HepG2 (cell line): ENCODE data around the gene CHN2. TPM values are rescaled to one million over a fixed set of nuclear protein-coding genes. Genes with fewer than 3 reads are reported as not detected.

Experiments
- ARNTL ChIP-seq: sonication (generic); formaldehyde crosslinking; IDR thresholded peaks from 2 replicates; pipeline ENCODE4 v1.4.0; 2020; ENCODE audit warnings: mild to moderate bottlenecking, missing genetic modification reagents
- ELF3 ChIP-seq: IDR thresholded peaks from 2 replicates; pipeline ENCODE4 v1.6.1; 2016; ENCODE audit warnings: missing genetic modification reagents, missing compliant biosample characterization
- FOXA3 ChIP-seq: IDR thresholded peaks from 2 replicates; pipeline ENCODE4 v1.6.1; 2016; ENCODE audit warnings: missing genetic modification reagents, missing compliant biosample characterization
- KAT8 ChIP-seq: IDR thresholded peaks from 2 replicates; pipeline ENCODE4 v1.6.1; 2016; ENCODE audit warnings: missing genetic modification reagents, missing compliant biosample characterization
- KLF11 ChIP-seq: IDR thresholded peaks from 2 replicates; pipeline ENCODE4 v1.6.1; 2016; ENCODE audit warnings: missing compliant biosample characterization
- NFIB ChIP-seq: sonication (generic); formaldehyde crosslinking; IDR thresholded peaks from 2 replicates; pipeline ENCODE4 v1.9.0; 2021; ENCODE audit warnings: missing genetic modification reagents, mild to moderate bottlenecking, borderline replicate concordance
- SRY ChIP-seq: sonication (generic); formaldehyde crosslinking; IDR thresholded peaks from 2 replicates; pipeline ENCODE4 v1.8.0; 2022; ENCODE audit warnings: mild to moderate bottlenecking, missing genetic modification reagents
- UBTF ChIP-seq: sonication (generic); formaldehyde crosslinking; IDR thresholded peaks from 2 replicates; pipeline ENCODE4 v1.4.0; 2020; ENCODE audit warnings: mild to moderate bottlenecking, missing genetic modification reagents
- ZNF317 ChIP-seq: sonication (generic); formaldehyde crosslinking; IDR thresholded peaks from 2 replicates; pipeline ENCODE4 v1.5.0; 2020; ENCODE audit warnings: mild to moderate bottlenecking, missing genetic modification reagents
- ZNF318 ChIP-seq: sonication (generic); formaldehyde crosslinking; IDR thresholded peaks from 2 replicates; pipeline ENCODE4 v1.4.0; 2020; ENCODE audit warnings: mild to moderate bottlenecking, missing genetic modification reagents
- ZNF383 ChIP-seq: sonication (generic); formaldehyde crosslinking; IDR thresholded peaks from 2 replicates; pipeline ENCODE4 v1.4.0; 2020; ENCODE audit warnings: missing genetic modification reagents, mild to moderate bottlenecking, borderline replicate concordance
- polyA plus RNA-seq, 8 experiments: library from polyadenylated mRNA; depleted of rRNA in 3 of 8; stranded (reverse) in 7 of 8; unstranded in 1 of 8; fragments of >200 nt; fragmentation: Illumina TruSeq in 4 of 8; extraction: Trizol in 4 of 8; gene quantifications; 2 replicates each; pipeline versions ENCODE4 v1.2.1 to v1.2.3, GENCODE V29; 2011 to 2016; ENCODE audit warnings: low read depth in 4 of 8, missing spikeins in 1 of 8, mixed read lengths in 1 of 8; ENCODE audit not compliant: insufficient read depth in 1 of 8
- total RNA-seq, 5 experiments: library from RNA; depleted of rRNA; stranded (reverse); fragments of >200 nt; fragmentation: Illumina TruSeq; extraction: Trizol; gene quantifications; 2 replicates each; pipeline ENCODE4 v1.2.3, GENCODE V29; 2016; ENCODE audit warnings: low read depth in 1 of 5
- TF ChIP-seq, protein P1 (sequence below): sonication (generic); formaldehyde crosslinking; IDR thresholded peaks from 2 replicates; pipeline ENCODE4 v1.5.1; 2020; ENCODE audit warnings: mild to moderate bottlenecking, missing genetic modification reagents, moderate library complexity
- TF ChIP-seq, protein P2 (sequence below): sonication (generic); formaldehyde crosslinking; IDR thresholded peaks from 2 replicates; pipeline ENCODE4 v1.4.0; 2020; ENCODE audit warnings: missing genetic modification reagents

CHN2 gene
- total and polyA plus RNA-seq, 2 of the 13 experiments (the other 11 are each of a cell fraction or from before 2014, with no cell fraction given), result 23.5 to 30.5 TPM

DNA sequence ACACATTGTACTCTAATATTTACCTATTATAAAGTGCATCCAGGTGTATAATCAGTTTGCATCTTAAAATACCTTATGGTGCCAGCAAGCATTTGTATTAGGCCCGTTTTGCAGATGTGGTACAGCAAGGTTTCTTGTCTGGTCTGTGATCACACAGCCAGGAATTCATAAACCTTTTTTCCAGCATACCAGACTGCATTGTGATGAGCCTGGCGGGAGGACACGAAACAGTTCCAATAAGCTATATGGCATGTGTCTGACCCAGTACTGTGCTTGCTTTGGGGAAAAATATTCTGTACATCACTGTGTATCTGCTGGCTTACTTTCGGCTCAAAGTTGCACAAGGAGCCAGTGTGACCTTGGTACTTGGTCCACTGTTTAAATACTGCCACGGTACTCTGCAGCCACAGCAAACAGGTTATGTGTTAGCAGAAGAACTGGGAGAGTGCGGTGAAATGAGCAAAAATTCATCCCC, 36.3 kb downstream of the CHN2 start (continued):
- TF ChIP-seq UBTF (CRISPR knock-in tag) (no peak), SRY (no peak), ZNF383 (CRISPR knock-in tag) (no peak), NFIB (CRISPR knock-in tag) (no peak), ARNTL (CRISPR knock-in tag) (peak; percentile 73), ZNF317 (CRISPR knock-in tag) (peak; percentile 85; the same call in 1 of the 2 replicates), KAT8 (CRISPR knock-in tag) (peak; percentile 80), KLF11 (CRISPR knock-in tag) (no peak), FOXA3 (peak; percentile 89), ZNF318 (CRISPR knock-in tag) (no peak), ELF3 (peak; percentile 80)
- TF ChIP-seq, protein P1, sequence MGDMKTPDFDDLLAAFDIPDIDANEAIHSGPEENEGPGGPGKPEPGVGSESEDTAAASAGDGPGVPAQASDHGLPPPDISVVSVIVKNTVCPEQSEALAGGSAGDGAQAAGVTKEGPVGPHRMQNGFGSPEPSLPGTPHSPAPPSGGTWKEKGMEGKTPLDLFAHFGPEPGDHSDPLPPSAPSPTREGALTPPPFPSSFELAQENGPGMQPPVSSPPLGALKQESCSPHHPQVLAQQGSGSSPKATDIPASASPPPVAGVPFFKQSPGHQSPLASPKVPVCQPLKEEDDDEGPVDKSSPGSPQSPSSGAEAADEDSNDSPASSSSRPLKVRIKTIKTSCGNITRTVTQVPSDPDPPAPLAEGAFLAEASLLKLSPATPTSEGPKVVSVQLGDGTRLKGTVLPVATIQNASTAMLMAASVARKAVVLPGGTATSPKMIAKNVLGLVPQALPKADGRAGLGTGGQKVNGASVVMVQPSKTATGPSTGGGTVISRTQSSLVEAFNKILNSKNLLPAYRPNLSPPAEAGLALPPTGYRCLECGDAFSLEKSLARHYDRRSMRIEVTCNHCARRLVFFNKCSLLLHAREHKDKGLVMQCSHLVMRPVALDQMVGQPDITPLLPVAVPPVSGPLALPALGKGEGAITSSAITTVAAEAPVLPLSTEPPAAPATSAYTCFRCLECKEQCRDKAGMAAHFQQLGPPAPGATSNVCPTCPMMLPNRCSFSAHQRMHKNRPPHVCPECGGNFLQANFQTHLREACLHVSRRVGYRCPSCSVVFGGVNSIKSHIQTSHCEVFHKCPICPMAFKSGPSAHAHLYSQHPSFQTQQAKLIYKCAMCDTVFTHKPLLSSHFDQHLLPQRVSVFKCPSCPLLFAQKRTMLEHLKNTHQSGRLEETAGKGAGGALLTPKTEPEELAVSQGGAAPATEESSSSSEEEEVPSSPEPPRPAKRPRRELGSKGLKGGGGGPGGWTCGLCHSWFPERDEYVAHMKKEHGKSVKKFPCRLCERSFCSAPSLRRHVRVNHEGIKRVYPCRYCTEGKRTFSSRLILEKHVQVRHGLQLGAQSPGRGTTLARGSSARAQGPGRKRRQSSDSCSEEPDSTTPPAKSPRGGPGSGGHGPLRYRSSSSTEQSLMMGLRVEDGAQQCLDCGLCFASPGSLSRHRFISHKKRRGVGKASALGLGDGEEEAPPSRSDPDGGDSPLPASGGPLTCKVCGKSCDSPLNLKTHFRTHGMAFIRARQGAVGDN, result no peak
- TF ChIP-seq, protein P2, sequence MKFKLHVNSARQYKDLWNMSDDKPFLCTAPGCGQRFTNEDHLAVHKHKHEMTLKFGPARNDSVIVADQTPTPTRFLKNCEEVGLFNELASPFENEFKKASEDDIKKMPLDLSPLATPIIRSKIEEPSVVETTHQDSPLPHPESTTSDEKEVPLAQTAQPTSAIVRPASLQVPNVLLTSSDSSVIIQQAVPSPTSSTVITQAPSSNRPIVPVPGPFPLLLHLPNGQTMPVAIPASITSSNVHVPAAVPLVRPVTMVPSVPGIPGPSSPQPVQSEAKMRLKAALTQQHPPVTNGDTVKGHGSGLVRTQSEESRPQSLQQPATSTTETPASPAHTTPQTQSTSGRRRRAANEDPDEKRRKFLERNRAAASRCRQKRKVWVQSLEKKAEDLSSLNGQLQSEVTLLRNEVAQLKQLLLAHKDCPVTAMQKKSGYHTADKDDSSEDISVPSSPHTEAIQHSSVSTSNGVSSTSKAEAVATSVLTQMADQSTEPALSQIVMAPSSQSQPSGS, result peak; percentile 54; the same call in 1 of the 2 replicates
